HG03139 (cell line): ENCODE measurements around the gene RPN1.
"Not testable (repeated sequence)": the region's sequence is repeated elsewhere in the genome, so short reads cannot be mapped to it uniquely, and the experiment has no call there.

Source experiments
- ATAC-seq: cut with Tn5 transposase; IDR thresholded peaks from one replicate; pipeline ENCODE4 v1.9.1; 2021; ENCODE audit not compliant: unreplicated experiment

Gene RPN1

GRCh38 chr3:128613083-128613829 is 37.4 kb downstream of the RPN1 start:
- ATAC-seq, result no peak

DNA sequence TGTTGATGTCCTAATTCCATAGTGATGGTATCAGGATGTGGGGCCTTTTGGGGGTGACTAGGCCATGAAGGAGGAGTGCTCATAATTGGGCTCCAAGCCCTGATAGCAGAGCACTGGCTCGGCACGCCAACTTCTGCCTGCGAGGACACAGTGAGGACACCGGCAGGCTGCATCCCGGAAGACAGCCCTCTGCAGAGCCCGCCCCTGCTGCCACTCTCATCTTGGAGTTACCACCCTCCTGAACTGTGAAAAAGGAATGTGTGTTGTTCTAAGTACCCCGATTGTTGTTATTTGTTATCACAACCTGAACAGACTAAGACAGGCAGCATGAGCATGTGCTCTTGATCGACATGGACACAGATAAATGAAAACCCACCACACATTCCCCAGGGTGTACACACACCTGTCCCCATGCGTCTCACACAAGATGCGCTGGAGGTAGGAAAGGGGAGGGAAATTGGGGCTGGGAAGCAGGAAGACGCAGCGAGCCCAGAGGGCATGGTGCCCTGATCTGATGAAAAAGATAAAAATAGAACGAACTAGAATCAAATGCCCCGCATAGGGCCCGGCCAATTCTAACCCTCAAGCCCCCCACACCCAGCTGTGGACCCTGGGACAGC is 40.1 kb downstream of the RPN1 start:
- ATAC-seq, result no peak

DNA sequence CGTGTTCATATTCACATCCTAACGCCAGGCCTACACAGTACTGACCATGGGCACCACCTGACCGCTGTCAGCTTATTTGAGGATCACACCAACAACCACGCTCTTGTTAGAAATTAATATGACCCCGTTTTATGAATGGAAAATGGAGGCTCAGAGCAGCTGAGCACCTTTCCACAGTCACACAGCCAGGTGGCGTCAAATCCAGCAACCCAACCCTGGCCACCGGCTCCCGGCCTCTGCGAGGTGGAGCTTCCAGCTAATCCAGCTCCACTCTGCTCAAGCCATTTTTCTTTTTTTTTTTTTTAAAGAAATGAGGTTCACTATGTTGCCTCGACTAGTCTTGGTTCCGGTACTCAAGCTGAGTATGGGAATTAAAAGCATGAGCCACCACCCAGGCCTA is 41.3 kb downstream of the RPN1 start:
- ATAC-seq, result no peak

GRCh38 chr3:128607710-128608048 is 42.9 kb downstream of the RPN1 start:
- no peak for ATAC-seq

DNA sequence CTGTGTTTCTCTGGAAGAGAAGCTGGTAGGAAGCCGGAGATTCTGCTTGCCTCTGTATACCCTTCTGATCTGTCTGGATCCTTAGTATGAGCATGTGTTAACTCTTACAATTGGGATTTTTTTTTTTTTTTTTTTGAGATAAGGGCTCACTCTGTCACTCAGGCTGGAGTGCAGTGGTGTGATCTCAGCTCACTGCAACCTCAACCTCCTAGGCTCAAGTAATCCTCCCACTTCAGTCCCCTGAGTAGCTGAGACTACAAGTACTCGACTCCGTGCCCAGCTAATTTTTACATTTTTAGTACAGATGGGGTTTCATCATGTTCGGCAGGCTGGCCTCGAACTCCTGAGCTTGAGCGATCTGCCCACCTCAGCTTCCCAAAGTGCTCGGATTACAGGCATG is 44.5 kb downstream of the RPN1 start:
- no peak for ATAC-seq

DNA sequence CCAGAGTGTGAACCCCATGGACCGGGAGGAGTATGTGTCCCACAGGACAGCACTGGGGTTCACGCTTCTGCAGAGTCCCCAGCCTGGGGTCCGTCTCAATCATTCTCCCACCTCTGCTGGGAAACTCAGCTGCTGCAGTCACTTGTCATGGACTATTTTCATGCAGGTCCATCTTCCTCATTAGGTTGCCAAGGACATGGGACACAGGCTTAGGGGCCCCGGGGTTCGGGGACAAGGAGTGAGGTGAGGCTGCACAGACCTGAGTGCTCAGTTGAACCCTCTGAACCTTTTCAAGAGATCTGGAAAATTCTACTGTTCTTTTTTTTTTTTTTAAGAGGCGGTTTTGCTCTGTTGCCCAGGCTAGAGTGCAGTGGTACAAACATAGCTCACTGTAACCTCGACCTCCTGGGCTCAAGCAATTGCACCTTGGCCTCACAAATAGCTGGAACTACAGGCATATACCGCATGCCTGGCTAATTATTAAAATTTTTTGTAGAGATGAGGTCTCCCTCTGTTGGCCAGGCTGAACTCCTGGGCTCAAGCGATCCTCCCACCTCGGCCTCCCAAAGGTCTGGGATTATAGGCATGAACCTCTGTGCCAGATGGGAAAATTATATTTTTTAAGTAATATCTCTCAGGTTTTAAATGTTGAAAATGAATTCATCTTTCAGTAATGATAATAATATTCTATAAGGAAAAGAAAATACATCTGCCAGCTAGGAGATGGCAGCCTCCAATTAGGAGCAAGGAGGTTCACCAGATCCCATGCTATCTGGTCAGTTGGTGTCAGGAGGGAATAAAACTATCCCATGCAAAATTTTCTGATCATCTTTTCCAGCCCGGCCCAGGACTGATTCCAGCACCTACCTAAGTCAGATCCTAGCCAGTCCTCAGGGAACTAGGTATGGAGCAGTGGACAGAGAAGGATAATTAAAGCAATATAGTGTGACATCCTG is 45.2 kb downstream of the RPN1 start:
- ATAC-seq, result no peak

GRCh38 chr3:128603811-128604775 is 46.5 kb downstream of the RPN1 start:
- ATAC-seq, result no peak

DNA sequence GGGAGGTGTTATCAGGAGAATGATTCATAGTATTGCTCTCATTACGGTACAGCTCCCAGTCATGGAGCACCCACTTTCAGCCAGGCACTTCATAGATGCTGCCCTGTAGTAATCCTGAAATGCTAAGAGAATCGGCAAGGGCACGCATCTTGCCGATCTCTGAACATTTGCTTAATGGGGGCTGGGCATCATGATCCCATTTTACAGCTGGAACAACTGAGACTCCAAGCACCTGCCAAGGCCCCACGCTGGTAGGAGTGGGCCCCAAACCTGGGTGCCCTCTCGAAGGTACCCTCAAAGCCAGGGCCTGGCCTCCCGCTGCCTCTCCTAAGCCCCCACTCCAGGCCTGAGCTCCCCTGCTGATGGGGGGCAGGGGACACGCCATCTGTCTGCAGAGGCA is 47.3 kb downstream of the RPN1 start:
- no peak for ATAC-seq

DNA sequence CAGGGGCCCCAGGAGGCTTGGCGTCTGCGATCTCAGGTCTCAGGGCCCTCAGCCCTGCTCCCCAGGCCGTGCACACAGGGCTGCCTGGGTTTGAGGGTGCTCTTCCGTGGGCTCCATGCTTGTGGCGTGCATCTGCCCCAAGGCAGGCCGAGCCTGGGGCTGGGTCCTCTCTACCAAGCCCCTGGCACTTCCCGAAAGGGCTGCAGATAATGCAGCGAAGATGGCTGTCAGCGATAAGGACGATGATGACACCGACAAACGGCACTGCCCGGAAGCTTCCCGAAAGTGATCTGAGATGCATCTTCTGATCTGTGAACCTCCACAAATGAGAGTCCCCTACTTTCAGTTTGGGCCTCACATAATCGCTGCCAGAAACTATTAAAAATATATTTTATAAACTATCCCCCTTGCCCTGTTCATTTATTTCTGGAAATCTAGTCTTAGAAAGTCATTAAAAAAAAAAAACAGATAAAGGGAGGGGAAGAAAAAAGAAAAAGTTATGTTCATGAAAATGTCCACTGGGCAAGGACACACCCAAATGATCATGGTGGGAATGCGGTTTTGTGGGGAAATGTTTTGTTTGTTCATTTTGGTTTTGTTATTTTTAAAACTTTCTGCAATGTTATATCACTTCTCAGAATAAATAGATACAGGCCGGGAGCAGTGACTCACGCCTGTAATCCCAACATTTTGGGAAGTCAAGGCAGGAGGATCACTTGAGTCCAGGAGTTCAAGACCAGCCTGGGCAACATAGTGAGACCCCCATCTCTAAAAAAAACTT is 51.5 kb downstream of the RPN1 start:
- no peak for ATAC-seq

DNA sequence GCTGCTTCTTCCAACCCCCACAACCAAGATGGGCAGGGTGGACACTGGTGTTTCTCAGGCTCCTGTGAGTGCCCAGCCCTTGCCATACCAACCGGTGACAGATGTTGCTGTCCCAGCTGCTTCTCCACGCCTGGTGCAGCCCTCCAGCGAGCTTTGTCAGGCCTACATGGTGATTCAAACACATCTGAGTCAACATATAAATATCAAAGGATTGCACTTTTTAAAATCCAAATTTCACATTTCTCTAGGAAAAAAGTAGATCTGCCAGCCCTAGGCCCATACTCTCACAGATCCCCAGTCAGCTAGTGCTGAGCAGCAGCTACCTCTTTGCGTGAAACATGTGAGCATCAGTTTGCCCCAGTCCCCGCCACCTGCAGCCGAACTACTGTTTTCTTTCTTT is 52.7 kb downstream of the RPN1 start:
- ATAC-seq, result no peak

DNA sequence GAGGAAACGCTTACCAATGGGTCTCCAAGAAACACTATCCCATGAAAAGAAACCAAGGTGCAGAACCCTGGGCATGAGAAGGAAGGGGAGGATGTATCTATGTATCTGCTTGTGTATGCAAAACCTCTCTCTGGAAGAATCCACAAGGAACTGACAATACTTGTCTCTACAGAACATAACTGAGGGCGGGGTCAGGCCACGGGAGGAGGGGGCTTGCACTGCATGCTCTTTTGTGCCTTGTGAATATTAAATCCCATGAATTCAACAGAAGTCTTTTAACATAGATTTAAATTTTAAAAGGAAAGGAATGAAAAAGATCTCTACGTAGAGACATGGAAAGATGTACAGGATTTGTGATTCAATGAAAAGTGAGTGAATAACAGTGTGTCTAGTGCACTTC is 57.8 kb downstream of the RPN1 start:
- no peak for ATAC-seq

- no peak for ATAC-seq
Observed at GRCh38 chr3:128591738-128592426, 58.7 kb downstream of the RPN1 start.

DNA sequence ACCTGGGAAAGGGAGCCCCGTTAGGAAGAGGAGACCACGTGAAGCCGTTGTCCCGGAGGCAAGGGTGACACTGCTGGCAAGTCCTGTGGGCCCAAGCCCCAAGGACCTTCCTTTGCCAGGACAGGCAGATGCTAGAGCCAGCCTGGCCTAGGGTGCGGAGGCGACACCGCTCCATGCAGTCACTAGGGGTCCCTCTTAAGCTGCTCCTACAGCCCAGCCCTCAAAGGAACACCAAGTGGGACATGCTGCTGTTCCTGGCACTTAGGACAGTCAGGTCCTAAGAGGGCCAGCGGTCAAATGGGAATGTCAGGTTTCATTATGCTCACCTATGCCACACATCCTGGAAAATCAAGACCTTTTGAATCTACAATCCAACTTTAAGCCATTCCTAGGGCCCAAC is 59.7 kb downstream of the RPN1 start:
- ATAC-seq, result no peak

DNA sequence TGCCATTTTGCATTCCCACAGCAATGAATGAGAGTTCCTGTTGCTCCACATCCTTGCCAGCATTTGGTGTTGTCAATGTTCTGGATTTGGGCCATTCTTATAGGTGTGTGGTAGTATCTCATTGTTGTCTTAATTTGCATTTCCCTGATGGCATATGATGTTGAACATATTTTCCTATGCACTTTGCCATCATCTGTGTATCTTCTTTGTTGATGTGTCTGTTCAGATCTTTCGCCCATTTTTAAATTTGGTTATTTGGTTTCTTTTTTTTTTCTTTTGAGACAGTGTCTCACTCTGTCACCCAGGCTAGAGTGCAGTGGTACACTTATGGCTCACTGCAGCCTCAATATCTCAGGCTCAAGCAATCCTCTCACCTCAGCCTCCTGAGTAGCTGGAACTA is 60.6 kb downstream of the RPN1 start:
- ATAC-seq, result not testable (repeated sequence)

DNA sequence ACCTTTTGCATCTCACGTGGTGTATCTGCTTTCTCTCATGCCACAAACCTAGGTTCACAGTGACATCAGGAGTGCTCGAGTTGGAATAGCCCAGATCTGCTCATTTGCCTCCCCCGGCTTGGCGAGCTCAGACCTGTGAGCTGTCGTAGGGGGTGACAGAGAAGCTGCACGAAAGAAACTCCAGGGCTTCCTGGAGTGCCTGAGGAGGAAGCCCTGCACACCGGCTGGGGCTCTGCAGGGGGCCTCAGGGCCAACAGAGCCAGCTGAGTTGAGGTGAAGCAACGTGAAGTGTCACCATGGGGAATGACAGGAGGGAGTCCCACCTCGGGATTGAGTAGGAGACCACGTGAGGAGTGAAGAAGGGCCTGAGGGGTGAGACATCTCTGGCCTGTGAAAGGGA is 62.5 kb downstream of the RPN1 start:
- ATAC-seq, result no peak

DNA sequence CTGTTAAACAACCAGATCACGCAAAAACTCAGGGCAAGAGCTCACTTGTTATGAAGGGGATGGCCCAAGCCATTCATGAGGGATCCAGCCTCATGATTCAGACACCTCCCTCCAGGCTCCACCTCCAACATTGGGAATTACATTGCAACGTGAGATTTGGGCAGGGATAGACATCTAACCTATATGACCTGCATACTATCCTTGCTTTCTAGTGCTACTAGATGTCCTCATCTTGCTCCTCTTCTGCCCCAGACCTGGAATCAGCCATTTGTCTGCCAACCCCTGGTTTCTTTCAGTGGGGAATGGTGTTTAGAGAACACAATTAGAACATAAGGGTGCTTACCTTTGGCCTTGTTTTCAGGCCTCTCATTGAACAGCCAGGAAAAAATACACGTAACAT is 63.2 kb downstream of the RPN1 start:
- ATAC-seq, result no peak

DNA sequence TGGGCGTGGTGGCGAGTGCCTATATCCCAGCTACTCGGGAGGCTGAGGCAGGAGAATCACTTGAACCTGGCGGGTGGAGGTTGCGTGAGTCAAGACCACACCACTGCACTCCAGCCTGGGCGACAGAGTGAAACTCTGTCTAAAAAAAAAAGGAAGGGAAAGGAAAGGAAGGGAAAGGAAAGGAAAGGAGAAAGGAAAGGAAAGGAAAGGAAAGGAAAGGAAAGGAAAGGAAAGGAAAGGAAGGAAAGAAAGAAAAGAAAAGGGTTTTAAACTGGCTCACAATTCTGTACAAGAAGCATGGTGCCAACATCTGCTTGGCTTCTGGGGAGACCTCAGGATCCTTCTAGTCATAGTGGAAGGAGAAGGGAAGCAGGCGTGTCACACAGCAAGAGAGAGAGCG is 63.7 kb downstream of the RPN1 start:
- not testable (repeated sequence) for ATAC-seq

DNA sequence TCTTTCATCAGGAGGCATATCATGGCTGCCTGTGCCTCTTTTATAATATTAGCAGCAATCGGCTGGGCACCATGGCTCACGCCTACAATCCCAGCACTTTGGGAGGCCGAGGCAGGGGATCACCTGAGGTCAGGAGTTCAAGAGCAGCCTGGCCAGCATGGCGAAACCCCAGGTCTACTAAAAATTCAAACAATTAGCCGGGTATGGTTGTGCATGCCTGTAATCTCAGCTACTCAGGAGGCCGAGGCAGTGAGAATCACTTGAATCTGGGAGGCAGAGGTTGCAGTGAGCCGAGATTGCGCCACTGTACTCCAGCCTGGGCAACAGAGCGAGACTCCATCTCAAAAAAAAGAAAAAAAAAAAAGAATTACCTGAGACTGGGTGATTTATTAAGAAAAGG is 64.2 kb downstream of the RPN1 start:
- not testable (repeated sequence) for ATAC-seq

DNA sequence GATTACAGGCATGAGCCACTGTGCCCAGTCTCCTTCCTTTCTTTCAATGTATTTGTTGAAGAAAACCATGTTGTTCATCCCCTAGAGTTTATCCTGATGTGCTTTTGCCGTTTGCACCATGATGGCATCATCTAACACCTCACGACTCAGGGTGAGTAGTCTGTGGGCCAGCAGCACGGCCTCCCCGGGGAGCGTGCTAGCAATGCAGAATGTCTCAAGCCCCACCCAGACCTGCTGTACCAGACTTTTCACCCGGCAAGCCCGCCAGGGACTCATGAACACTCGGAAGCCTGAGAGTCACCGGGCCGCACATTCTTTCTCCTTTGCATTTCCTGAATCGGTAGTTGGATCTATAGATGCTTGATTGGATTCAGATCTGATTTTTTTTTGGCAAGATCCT is 64.6 kb downstream of the RPN1 start:
- no peak for ATAC-seq
